Psoas muscle (tissue), 8 donors: Measurements from ENCODE around the gene RASD1. TPM values are rescaled to one million over a fixed set of nuclear protein-coding genes. Genes with fewer than 3 reads are reported as not detected.

Experiments used
- ATAC-seq, 4 donors: fragments of 200-7000 bp; cut with Tn5 transposase; one replicate each; pipeline ENCODE4 v1.9.1; 2020; ENCODE audit warnings: moderate library complexity in 3 of 4, mild to moderate bottlenecking in 2 of 4
- DNase-seq, 2 donors: peaks; one replicate each; pipeline ENCODE4 v3.0.0-alpha.2; 2020
- H3K27ac ChIP-seq: fragments of 200-600 bp; one replicate; pipeline ENCODE4 v1.8.0; 2022
- H3K27me3 ChIP-seq, 3 donors: fragments of 200-600 bp in 1 of 3; one replicate each; pipeline versions ENCODE4 v1.6.1 to v1.8.0; 2013 to 2022; ENCODE audit warnings: low read length in 2 of 3, mild to moderate bottlenecking in 2 of 3, moderate library complexity in 1 of 3; ENCODE audit not compliant: insufficient read depth in 3 of 3
- H3K36me3 ChIP-seq, 2 donors: fragments of 200-600 bp in 1 of 2; one replicate each; pipeline versions ENCODE4 v1.6.1 to v1.8.0; 2013 to 2022; ENCODE audit warnings: low read depth in 1 of 2, mild to moderate bottlenecking in 1 of 2, moderate library complexity in 1 of 2; ENCODE audit not compliant: insufficient read depth in 1 of 2
- H3K4me1 ChIP-seq: fragments of 200-600 bp; one replicate; pipeline ENCODE4 v1.8.0; 2022
- H3K4me3 ChIP-seq: fragments of 200-600 bp; one replicate; pipeline ENCODE4 v1.8.0; 2022; ENCODE audit warnings: mild to moderate bottlenecking
- H3K9me3 ChIP-seq: fragments of 200-600 bp; one replicate; pipeline ENCODE4 v1.8.0; 2022
- WGBS, 3 donors: extraction: QIAGEN DNeasy Blood & Tissue Kit; methylation state at CpG; one replicate each; pipeline versions ENCODE4 v1.1.6 to v1.1.7; 2013; 5-methylcytosine and 5-hydroxymethylcytosine counted together
- intact Hi-C, 2 donors: fragments of 100-400 bp; cut with DNase I; formaldehyde crosslinking; loops; one replicate each; pipeline versions ENCODE4 v1.11.0 to v1.14.2; 2022
- polyA plus RNA-seq, 3 donors: library from polyadenylated mRNA; stranded (reverse); fragments of 200-250 nt; gene quantifications; one replicate each; pipeline ENCODE4 v1.2.3, GENCODE V29; 2013
- total RNA-seq, 4 donors: library from RNA; stranded (reverse); fragmentation: NEBNext Ultra II Directional in 2 of 4; extraction: Animal tissue kit (Norgen Biotek cat#: 25700) in 2 of 4; gene quantifications; one replicate each; pipeline versions ENCODE4 v1.2.1 to v1.2.4, GENCODE V29; 2021 to 2023
- TF ChIP-seq, protein P1 (sequence below): fragments of 200-600 bp; IDR thresholded peaks from one replicate; pipeline ENCODE4 v1.8.0; 2022; ENCODE audit warnings: antibody characterized with exemption
- donor health status: healthy with polysubstance abuse.
- donor health status: DM: no; HTN: no; CAD: no; lungs with moderate emphysema.
- donor health status: Bipolar disorder and iron deficiency.
- donor health status: healthy.
- donor health status: DM: yes; HTN: yes; CAD: no.
- donor health status: DM: no; HTN: no; CAD: no.
- donor health status: DM: no; HTN: no; CAD: no.
- donor health status: DM: yes; HTN: yes; CAD: no.

Gene RASD1
- total and polyA plus RNA-seq, 7 donors: 4.4 to 436 (median 26.5) TPM

DNA sequence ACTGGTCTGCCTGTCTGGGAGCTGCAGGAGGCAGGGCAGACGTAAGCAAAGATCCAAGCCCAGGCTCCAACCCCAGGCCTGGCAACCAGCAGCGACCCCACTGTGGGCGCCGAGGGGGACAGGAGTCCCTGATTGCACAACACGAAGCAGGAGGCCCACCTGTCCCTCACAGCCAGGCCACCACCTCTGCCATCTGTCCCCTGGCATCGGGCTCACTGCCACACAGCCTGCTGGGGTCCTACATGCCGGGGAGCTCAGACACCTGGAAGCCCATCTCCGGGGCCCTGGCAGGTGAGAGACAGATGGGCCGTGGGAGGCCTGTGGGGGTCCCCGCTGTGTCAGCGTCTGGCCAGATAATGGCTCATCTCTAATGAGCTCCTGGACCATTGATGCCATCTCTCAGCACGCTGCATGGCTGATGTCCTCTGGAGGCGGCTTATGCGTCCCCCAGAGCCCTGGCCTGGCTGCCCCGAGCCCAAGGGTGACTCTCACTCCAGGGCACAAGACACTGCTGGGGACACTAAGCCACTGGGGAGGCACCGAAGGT lies 11.3 kb upstream of the RASD1 start:
- Histone ChIP-seq H3K27ac (peak overlapping the region; percentile 73), H3K27me3 (no peaks in the 10 kb centered on the region), H3K4me1 (peaks cover 16% of the 10 kb centered on the region), H3K4me3 (no peak overlapping the region), H3K36me3 (no peaks in the 10 kb centered on the region), H3K9me3 (no peaks in the 10 kb centered on the region)
- intact Hi-C loops: no loop called here
- ATAC-seq: peak in 1 of 4 donors; percentile 11
- WGBS, 3 donors: 86 to 91% (median 89%) methylated on average over 16 of the region's 16 CpGs
- peak in 1 of 2 donors; percentile 13 for DNase-seq
- TF ChIP-seq, protein P1, sequence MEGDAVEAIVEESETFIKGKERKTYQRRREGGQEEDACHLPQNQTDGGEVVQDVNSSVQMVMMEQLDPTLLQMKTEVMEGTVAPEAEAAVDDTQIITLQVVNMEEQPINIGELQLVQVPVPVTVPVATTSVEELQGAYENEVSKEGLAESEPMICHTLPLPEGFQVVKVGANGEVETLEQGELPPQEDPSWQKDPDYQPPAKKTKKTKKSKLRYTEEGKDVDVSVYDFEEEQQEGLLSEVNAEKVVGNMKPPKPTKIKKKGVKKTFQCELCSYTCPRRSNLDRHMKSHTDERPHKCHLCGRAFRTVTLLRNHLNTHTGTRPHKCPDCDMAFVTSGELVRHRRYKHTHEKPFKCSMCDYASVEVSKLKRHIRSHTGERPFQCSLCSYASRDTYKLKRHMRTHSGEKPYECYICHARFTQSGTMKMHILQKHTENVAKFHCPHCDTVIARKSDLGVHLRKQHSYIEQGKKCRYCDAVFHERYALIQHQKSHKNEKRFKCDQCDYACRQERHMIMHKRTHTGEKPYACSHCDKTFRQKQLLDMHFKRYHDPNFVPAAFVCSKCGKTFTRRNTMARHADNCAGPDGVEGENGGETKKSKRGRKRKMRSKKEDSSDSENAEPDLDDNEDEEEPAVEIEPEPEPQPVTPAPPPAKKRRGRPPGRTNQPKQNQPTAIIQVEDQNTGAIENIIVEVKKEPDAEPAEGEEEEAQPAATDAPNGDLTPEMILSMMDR: no peak

DNA sequence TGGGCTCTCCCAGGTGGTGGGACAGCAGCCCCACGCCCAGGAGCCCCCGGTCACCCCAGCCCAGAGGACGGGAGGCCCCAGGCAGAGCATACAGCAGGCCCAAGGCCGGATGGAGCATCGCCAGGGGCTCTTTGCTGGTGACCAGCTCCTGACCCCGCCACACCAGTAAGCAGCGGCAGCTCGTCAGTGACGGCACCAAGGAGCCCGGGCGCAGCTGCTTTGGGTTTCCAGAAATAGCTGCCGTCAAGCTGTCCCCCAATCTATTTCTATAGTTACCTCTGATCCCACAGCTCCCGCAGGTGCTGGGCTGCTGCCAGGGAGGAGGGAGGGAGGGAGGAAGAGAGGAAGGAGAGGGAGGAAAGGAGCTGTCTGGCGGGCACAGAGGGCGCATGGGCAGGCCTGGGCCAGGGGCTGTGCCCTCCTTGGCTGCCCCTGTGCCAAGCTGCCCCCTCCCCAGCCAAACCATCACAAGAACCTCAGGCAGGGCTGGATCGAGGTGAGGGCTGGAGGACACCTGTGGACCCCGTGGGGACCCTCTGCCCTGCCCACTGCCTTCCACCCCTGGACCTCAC lies 10.8 kb upstream of the RASD1 start:
- intact Hi-C loops: no loop called here
- Histone ChIP-seq H3K36me3 (no peaks in the 10 kb centered on the region), H3K27me3 (no peaks in the 10 kb centered on the region), H3K4me3 (no peak overlapping the region), H3K4me1 (peaks cover 16% of the 10 kb centered on the region), H3K9me3 (no peaks in the 10 kb centered on the region), H3K27ac (peak overlapping the region; percentile 73)
- 52 to 64% (median 61%) methylated on average over 15 to 17 of the region's 17 CpGs for WGBS, 3 donors
- peak; percentile 69 to 86 (median 82) for ATAC-seq
- DNase-seq: peak; percentile 59 to 83
- TF ChIP-seq, protein P1: no peak

DNA sequence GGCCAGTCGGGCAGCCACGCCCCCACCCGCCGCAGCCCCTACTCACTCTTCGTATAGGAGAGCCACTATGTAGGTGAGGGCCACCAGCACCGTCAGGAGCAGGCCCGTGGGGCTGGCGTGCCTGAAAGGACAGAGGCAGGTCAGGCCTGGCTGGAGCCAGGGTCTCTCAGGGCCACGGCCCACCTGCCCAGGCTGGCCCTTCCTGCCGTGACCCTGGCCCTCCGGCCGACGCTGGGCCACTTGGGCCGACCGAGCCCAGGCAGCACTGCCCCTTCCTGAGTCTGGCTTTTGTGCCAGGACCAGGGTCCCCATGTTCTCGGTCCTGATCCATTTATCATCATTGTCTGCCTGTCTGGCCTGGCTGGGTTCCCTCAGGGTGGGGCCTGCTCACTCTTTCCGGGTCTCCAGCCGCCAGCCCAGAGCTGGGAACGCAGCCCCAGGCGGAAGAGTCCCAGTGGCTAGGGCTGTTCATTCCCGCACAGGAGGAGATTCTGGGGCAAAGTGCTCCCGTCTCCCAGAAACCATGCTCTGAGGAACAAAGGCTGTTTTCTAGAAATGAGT lies 10.1 kb upstream of the RASD1 start:
- intact Hi-C loops: no loop called here
- H3K27me3 ChIP-seq: no peaks in the 10 kb centered on the region
- H3K4me1 ChIP-seq: peaks cover 16% of the 10 kb centered on the region
- no peaks in the 10 kb centered on the region for H3K36me3 ChIP-seq
- ATAC-seq (peak in 2 of 4 donors; percentile 7 to 18), DNase-seq (peak; percentile 26 to 55)
- H3K9me3 ChIP-seq: no peaks in the 10 kb centered on the region
- TF ChIP-seq, protein P1: no peak
- WGBS, 3 donors: 82 to 84% (median 83%) methylated on average over 16 to 22 of the region's 22 CpGs
- peak overlapping the region; percentile 73 for H3K27ac ChIP-seq
- H3K4me3 ChIP-seq: no peak overlapping the region

DNA sequence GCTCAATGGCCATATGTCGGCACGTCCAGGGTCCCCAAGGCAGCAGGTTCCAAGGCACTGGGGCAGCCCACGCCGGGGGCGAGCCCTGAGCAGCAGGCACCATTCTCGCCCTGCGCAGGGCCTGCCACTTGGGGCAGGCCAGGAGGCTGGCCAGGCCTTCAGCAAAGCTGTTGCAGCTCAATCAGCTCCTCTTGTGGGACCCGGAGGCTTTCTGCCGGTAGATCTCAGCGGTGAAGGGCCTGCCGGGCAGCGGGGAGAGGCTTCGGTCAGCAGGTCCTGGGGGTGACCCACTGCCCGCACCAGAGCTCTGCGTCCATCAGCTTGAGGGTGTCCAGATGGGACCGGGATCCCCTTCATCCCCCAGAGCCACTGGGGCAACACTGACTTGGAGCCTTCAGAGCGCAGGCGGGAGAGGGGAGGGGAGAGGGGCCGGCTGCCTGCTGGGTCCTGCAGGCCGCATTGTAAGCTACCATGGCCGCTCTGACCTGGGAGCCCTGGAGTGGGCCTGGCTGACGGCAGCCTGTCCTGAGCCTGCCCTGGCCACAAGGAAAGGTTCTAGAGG lies 9.5 kb upstream of the RASD1 start:
- WGBS, 3 donors: 89 to 97% (median 95%) methylated on average over 17 to 22 of the region's 22 CpGs
- no peak for ATAC-seq
- intact Hi-C loops: no loop called here
- H3K4me1 ChIP-seq: peaks cover 16% of the 10 kb centered on the region
- no peak overlapping the region for H3K4me3 ChIP-seq
- H3K36me3 ChIP-seq: no peaks in the 10 kb centered on the region
- H3K9me3 ChIP-seq: no peaks in the 10 kb centered on the region
- peak; percentile 7 to 32 for DNase-seq
- TF ChIP-seq, protein P1: no peak
- no peak overlapping the region for H3K27ac ChIP-seq
- H3K27me3 ChIP-seq: no peaks in the 10 kb centered on the region
